MCF 10A (cell line): Measurements from ENCODE around the gene RINT1. TPM values are rescaled to one million over a fixed set of nuclear protein-coding genes. Genes with fewer than 3 reads are reported as not detected.

Experiments
- BruUV-seq: library from RNA; stranded (reverse); fragments of 400-500 nt; replicated peaks from 2 replicates; lab custom pipeline; 2021; lab: Mats Ljungman, UMichigan
- CTCF ChIA-PET: fragments of 300-600 bp; sonication (Branson Sonifier 250); formaldehyde crosslinking; extraction: SDS; loops from one replicate; lab custom pipeline; 2021; ENCODE audit warnings: antibody characterized with exemption, inconsistent platforms; lab: Yijun Ruan, JAX
- POLR2A ChIA-PET: fragments of 300-600, 350-650 bp; sonication (Branson Sonifier 250); formaldehyde crosslinking; extraction: SDS; loops from one replicate; lab custom pipeline; 2020; ENCODE audit warnings: antibody characterized with exemption, inconsistent platforms; lab: Yijun Ruan, JAX
- DNase-seq: peaks from one replicate; pipeline ENCODE4 v3.0.0-alpha.2; 2018; ENCODE audit not compliant: unreplicated experiment
- H3K27ac Mint-ChIP-seq: one replicate; pipeline ENCODE4 v1.8.0; 2022; ENCODE audit warnings: mild to moderate bottlenecking, low read depth, mixed read lengths; ENCODE audit not compliant: unreplicated experiment
- H3K27me3 Mint-ChIP-seq: one replicate; pipeline ENCODE4 v1.8.0; 2022; ENCODE audit warnings: mixed read lengths; ENCODE audit not compliant: insufficient read depth, unreplicated experiment
- H3K36me3 Mint-ChIP-seq: one replicate; pipeline ENCODE4 v1.8.0; 2022; ENCODE audit warnings: mild to moderate bottlenecking, moderate library complexity, mixed read lengths; ENCODE audit not compliant: insufficient read depth, unreplicated experiment
- H3K4me1 Mint-ChIP-seq: one replicate; pipeline ENCODE4 v1.8.0; 2022; ENCODE audit warnings: mixed read lengths; ENCODE audit not compliant: insufficient read depth, unreplicated experiment
- H3K4me3 Mint-ChIP-seq: one replicate; pipeline ENCODE4 v1.8.0; 2022; ENCODE audit warnings: mild to moderate bottlenecking, moderate library complexity, mixed read lengths; ENCODE audit not compliant: unreplicated experiment
- H3K9me3 Mint-ChIP-seq: one replicate; pipeline ENCODE4 v1.8.0; 2022; ENCODE audit warnings: mixed read lengths; ENCODE audit not compliant: unreplicated experiment
- CTCF ChIP-seq: fragments of 200-600 bp; IDR thresholded peaks from one replicate; pipeline ENCODE4 v1.8.0; 2022; ENCODE audit warnings: antibody characterized with exemption, mild to moderate bottlenecking; ENCODE audit not compliant: unreplicated experiment
- intact Hi-C: fragments of 100-400 bp; cut with micrococcal nuclease; formaldehyde crosslinking; loops from 2 replicates; pipeline ENCODE4 v1.14.1; 2022
- total RNA-seq: library from RNA; stranded (reverse); gene quantifications from 2 replicates; pipeline ENCODE4 v1.2.3, GENCODE V29; 2022

Gene RINT1
- total RNA-seq, 1 experiment from 2014 or later, result 29.2 TPM

GRCh38 chr7:105532709-105533460 is 884 bp downstream of the RINT1 start:
- intact Hi-C loops, result loop anchor here (5.0 kb wide), 1 partner anchor 509 kb away; no protein-coding TSS in a partner anchor
- H3K27me3 Mint-ChIP-seq, result no peaks in the 10 kb centered on the region
- peak overlapping the region; percentile 89 for H3K27ac Mint-ChIP-seq
- ChIA-PET CTCF (interaction anchor here (0.5 to 1.9 kb wide), 11 partner anchors 9 to 1740 kb away, joined by 3 to 20 read pairs (median 3); no protein-coding TSS in a partner anchor), POLR2A (interaction anchor here (0.5 to 2.0 kb wide), 9 partner anchors 10 to 526 kb away, joined by 3 to 13 read pairs (median 4); no protein-coding TSS in a partner anchor)
- DNase-seq, result no peak
- H3K4me3 Mint-ChIP-seq, result peak overlapping the region; percentile 93
- TSS peak; percentile 73 for BruUV-seq
- no peaks in the 10 kb centered on the region for H3K9me3 Mint-ChIP-seq
- H3K36me3 Mint-ChIP-seq, result peaks cover 9% of the 10 kb centered on the region
- TF ChIP-seq CTCF, result no peak
- peaks cover 5% of the 10 kb centered on the region for H3K4me1 Mint-ChIP-seq

DNA sequence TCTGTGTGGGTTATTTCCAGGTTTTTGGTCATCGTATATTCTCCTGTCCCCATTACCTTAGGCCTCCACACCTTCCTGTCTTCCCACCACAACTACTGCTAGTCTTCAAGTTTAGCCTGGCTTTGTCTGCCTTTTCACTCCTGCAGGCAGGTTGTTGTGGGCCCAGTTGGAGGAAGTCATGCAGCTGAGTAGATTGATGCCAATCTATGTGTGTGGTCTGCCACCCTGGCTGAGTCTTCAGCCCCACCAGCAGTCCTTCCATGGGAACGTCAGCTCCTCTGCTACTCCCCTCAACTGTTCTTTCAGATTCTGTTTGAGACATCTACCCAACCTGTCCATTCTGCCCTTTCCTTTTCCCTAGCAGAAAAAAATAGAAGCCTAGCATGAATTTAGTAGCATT is 6.3 kb downstream of the RINT1 start:
- intact Hi-C loops, result no loop called here
- no peaks in the 10 kb centered on the region for H3K27me3 Mint-ChIP-seq
- no TSS peak for BruUV-seq
- peaks cover 56% of the 10 kb centered on the region for H3K36me3 Mint-ChIP-seq
- ChIA-PET POLR2A (no interaction called here), CTCF (interaction anchor here (0.7 to 1.2 kb wide), 2 partner anchors 118 to 350 kb away, joined by 3 read pairs; no protein-coding TSS in a partner anchor)
- no peak for TF ChIP-seq CTCF
- H3K9me3 Mint-ChIP-seq, result no peaks in the 10 kb centered on the region
- no peak overlapping the region for H3K27ac Mint-ChIP-seq
- no peak for DNase-seq
- H3K4me1 Mint-ChIP-seq, result no peaks in the 10 kb centered on the region
- H3K4me3 Mint-ChIP-seq, result no peak overlapping the region

DNA sequence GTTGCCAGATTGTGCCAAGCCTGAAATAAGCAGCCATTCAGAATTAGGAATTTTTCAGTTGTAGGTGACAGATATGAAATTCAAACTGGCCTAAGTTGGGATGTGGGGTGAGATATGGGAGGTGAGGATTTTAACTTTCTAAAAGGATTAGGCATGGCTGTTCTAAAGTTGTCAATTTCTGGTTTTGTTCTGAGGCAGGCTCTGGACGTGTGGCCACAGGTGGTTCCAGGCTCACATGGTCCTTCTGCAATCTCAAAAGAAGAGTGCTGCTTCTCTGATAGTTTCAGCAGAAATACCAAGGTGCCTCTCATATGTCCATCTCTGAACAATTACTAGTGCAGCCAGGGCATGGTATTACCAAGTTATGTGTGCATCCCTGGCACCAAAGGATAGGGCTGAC is 27.9 kb downstream of the RINT1 start:
- Mint-ChIP-seq H3K9me3 (no peaks in the 10 kb centered on the region), H3K4me1 (no peaks in the 10 kb centered on the region), H3K27me3 (no peaks in the 10 kb centered on the region), H3K36me3 (peaks cover 84% of the 10 kb centered on the region), H3K4me3 (no peak overlapping the region), H3K27ac (peak overlapping the region; percentile 57)
- intact Hi-C loops, result no loop called here
- TF ChIP-seq CTCF, result no peak
- DNase-seq, result no peak
- no TSS peak for BruUV-seq
- POLR2A ChIA-PET, result no interaction called here
- CTCF ChIA-PET, result no interaction called here

- no TSS peak for BruUV-seq
- ChIA-PET POLR2A (interaction anchor here (0.5 to 0.9 kb wide), 2 partner anchors 14 to 91 kb away, joined by 3 read pairs; no protein-coding TSS in a partner anchor), CTCF (interaction anchor here (0.9 kb wide), 1 partner anchor 33 kb away, joined by 3 read pairs; the partner anchor contains the start of gene RINT1)
- no peak for DNase-seq
- no peak overlapping the region for H3K27ac Mint-ChIP-seq
- no peaks in the 10 kb centered on the region for H3K27me3 Mint-ChIP-seq
- TF ChIP-seq CTCF, result no peak
- no peaks in the 10 kb centered on the region for H3K9me3 Mint-ChIP-seq
- intact Hi-C loops, result no loop called here
- peaks cover 79% of the 10 kb centered on the region for H3K36me3 Mint-ChIP-seq
- no peaks in the 10 kb centered on the region for H3K4me1 Mint-ChIP-seq
- no peak overlapping the region for H3K4me3 Mint-ChIP-seq
These were observed 33.2 kb downstream of the RINT1 start for GRCh38 chr7:105565190-105565589.
